GM19238 (cell line): ENCODE results near the gene KCNJ10.
A peak's percentile ranks its signal among the peaks of the same experiment; 100 is the strongest.

ENCODE experiments used
- DNase-seq: peaks from one replicate; pipeline ENCODE4 v3.0.0; 2011; ENCODE audit warnings: low spot score; ENCODE audit not compliant: insufficient read length

Gene KCNJ10

GRCh38 chr1:160084771-160085321 lies 14.9 kb upstream of the KCNJ10 start:
- DNase-seq = no peak

GRCh38 chr1:160083968-160084770 lies 14.2 kb upstream of the KCNJ10 start:
- peak; percentile 80 for DNase-seq

- DNase-seq = no peak
Observed at GRCh38 chr1:160082926-160083325, 13.0 kb upstream of the KCNJ10 start.

GRCh38 chr1:160082487-160082886 lies 12.5 kb upstream of the KCNJ10 start:
- no peak for DNase-seq

GRCh38 chr1:160081261-160081936 lies 11.4 kb upstream of the KCNJ10 start, which contains the start of gene KCNJ9:
Gene KCNJ9, plus strand, starts transcription at chr1:160081538. Its CDS starts 2,493 bp downstream, at chr1:160084031.
- DNase-seq = no peak

GRCh38 chr1:160080381-160081100 lies 10.6 kb upstream of the KCNJ10 start:
- no peak for DNase-seq

- no peak for DNase-seq
Observed at GRCh38 chr1:160079448-160079847, 9.5 kb upstream of the KCNJ10 start.

GRCh38 chr1:160078512-160079195 lies 8.7 kb upstream of the KCNJ10 start:
- DNase-seq = peak; percentile 64

GRCh38 chr1:160077486-160077885 lies 7.5 kb upstream of the KCNJ10 start:
- no peak for DNase-seq

GRCh38 chr1:160076295-160076694 lies 6.3 kb upstream of the KCNJ10 start:
- DNase-seq = no peak

GRCh38 chr1:160075836-160076235 lies 5.9 kb upstream of the KCNJ10 start:
- DNase-seq = no peak

- no peak for DNase-seq
Observed at GRCh38 chr1:160074865-160075264, 4.9 kb upstream of the KCNJ10 start.

- no peak for DNase-seq
Observed at GRCh38 chr1:160071289-160071688, 1.3 kb upstream of the KCNJ10 start.

GRCh38 chr1:160070243-160071163 lies 543 bp upstream of the KCNJ10 start:
- peak; percentile 59 for DNase-seq

- no peak for DNase-seq
Observed at GRCh38 chr1:160068225-160068624, 1.7 kb downstream of the KCNJ10 start.

- DNase-seq = no peak
Observed at GRCh38 chr1:160066829-160067745, 2.9 kb downstream of the KCNJ10 start.

- DNase-seq = no peak
Observed at GRCh38 chr1:160064746-160065145, 5.2 kb downstream of the KCNJ10 start.

- no peak for DNase-seq
Observed at GRCh38 chr1:160064164-160064563, 5.8 kb downstream of the KCNJ10 start.

- no peak for DNase-seq
Observed at GRCh38 chr1:160063176-160063575, 6.8 kb downstream of the KCNJ10 start.
